ENCODE data around the gene LTBR. TPM values are rescaled to one million over a fixed set of nuclear protein-coding genes. Genes with fewer than 3 reads are reported as not detected.

Gene LTBR
- polyA plus RNA-seq, 1 donor: 132 TPM

Other genes starting within 250 kb of the LTBR start
- gene CD9, start 183.8 kb upstream of the LTBR start, polyA plus RNA-seq: 204 TPM
- 106 TPM for gene PLEKHG6, start 73.5 kb upstream of the LTBR start, polyA plus RNA-seq
- 122 TPM for gene TNFRSF1A, start 42.1 kb upstream of the LTBR start, polyA plus RNA-seq
- gene SCNN1A, start 8.6 kb upstream of the LTBR start, polyA plus RNA-seq: 25.7 TPM
- 1.6 TPM for gene CD27, start 60.8 kb downstream of the LTBR start, polyA plus RNA-seq
- gene TAPBPL, start 67.9 kb downstream of the LTBR start, polyA plus RNA-seq: 38.5 TPM
- 9.6 TPM for gene VAMP1, start 86.5 kb downstream of the LTBR start, polyA plus RNA-seq
- 103 TPM for gene MRPL51, start 109.1 kb downstream of the LTBR start, polyA plus RNA-seq
- gene NCAPD2, start 109.9 kb downstream of the LTBR start, polyA plus RNA-seq: 38.6 TPM
- gene GAPDH, start 150.4 kb downstream of the LTBR start, polyA plus RNA-seq: 2,065 TPM
- gene IFFO1, start 171.9 kb downstream of the LTBR start, polyA plus RNA-seq: 10.5 TPM
- gene NOP2, start 184.1 kb downstream of the LTBR start, polyA plus RNA-seq: 49.3 TPM
- 132 TPM for gene CHD4, start 223.2 kb downstream of the LTBR start, polyA plus RNA-seq

Measured in large intestine (tissue), 1 donor.